ENCODE data around the gene CAMK2A. TPM values are rescaled to one million over a fixed set of nuclear protein-coding genes. Genes with fewer than 3 reads are reported as not detected.

Gene CAMK2A
- total RNA-seq, 1 donor from 2014 or later = 22.7 TPM

DNA sequence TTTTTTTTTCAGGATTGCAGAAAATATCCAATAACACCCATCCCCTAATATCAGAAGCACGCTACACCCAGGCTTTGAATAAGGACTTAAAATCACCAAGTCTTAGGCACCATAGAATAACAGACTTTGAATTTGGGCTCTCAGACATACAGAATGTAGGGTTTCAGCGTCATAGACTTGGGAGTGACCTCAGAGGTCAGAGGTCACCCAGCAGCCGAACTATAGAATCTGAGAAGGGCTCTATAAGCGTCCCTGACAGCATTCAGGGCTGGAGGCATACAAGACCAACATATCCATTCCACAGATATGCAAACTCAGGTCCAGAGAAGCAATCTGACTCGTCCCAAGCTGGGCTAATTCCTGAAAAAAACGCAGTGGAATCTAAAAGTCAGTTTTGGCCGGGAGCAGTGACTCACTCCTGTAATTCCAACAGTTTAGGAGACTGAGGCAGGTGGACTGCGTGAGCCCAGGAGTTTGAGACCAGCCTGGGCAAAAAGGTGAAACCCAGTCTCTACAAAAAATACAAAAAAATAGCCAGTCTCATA lies 65.0 kb downstream of the CAMK2A start:
- DNase-seq (ENCODE audit: low spot score) = no peak
- intact Hi-C loops (cut with DNase I) = no loop called here

- DNase-seq (ENCODE audit: low spot score) = no peak
- intact Hi-C loops (cut with DNase I) = no loop called here
Measured at GRCh38 chr5:150223474-150223873, 66.1 kb downstream of the CAMK2A start.

DNA sequence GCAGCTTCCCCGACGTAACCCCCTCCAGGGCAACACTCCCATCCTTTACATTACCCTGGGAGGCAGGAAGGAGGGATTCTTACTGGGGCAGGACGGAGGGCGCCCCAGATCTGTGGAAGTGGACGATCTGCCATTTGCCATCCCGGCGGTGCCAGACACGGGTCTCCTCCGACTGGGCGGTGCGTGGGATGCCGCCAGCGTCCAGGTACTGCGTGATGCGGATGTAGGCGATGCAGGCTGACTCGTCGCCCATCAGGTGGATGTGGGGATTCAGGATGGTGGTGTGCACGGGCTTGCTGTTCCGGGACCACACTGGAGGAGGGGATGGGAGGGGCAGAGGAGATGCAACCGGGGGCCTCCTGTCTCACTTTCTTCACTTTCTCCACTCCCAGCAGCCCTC lies 66.7 kb downstream of the CAMK2A start:
- intact Hi-C loops (cut with DNase I) = no loop called here
- no peak for DNase-seq (ENCODE audit: low spot score)

- intact Hi-C loops (cut with DNase I) = no loop called here
- no peak for DNase-seq (ENCODE audit: low spot score)
Measured at GRCh38 chr5:150221471-150221870, 68.1 kb downstream of the CAMK2A start.

DNA sequence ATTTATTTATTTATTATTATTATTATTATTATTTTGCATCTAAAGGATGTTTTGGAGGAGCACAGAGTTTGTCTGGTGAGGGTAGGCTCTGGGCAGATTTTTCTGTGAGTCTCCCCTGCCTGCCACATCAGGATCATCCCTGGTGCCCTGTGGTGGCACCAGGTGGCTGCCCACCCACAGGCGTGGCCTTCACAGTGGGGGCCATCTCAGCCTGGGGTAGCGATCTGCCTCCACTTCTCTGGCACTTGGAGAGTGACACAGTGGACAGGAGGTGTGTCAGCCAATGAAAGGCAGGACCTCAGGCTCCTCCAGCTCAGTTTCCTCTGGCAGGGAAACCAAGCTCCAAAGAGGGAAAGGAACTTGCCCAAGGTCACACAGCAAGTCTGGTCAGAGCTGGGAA lies 69.7 kb downstream of the CAMK2A start:
- DNase-seq (ENCODE audit: low spot score) = no peak
- intact Hi-C loops (cut with DNase I) = loop anchor here (2.0 kb wide), 1 partner anchor 195 kb away; no protein-coding TSS in a partner anchor

DNA sequence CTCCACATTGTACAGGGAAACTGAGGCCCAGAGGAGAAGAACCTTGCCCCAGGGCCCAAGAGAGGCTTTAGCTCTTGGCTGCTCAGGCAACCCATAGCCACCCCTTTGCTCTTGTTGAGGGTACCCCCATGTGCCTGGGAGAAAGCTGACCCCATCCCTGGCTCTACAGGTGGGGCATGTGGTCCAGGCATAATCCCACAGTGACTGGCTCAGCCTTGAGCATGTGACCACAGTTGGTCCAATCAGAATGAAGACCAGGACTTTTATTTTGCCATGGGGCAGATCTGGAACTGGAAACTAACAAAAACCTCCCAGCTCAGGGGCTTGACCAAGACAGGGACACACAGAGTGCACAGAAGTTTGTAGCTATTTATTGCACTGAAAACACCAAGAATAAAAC lies 70.4 kb downstream of the CAMK2A start:
- intact Hi-C loops (cut with DNase I) = loop anchor here (2.0 kb wide), 1 partner anchor 194 kb away; no protein-coding TSS in a partner anchor
- no peak for DNase-seq (ENCODE audit: low spot score)

DNA sequence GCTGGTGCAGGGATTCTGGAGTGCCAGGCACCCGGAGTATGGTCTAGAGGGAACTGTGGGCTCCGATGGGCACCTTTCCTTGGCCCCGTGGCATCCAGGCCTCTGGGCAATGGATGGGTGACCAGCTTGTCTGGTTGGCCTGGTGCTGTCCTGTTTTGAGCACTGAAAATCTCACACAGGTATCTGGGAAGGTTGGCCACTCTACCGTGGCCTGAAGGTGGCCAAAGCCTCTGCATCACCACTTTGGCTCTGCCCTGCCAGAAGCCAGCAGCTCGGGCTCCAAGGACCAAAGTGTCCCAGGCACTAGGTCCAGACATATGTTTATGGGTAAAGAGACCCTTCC lies 70.9 kb downstream of the CAMK2A start:
- no peak for DNase-seq (ENCODE audit: low spot score)
- intact Hi-C loops (cut with DNase I) = loop anchor here (1.0 to 2.0 kb wide), 3 partner anchors 57 to 194 kb away; no protein-coding TSS in a partner anchor

- intact Hi-C loops (cut with DNase I) = loop anchor here (1.0 to 2.0 kb wide), 3 partner anchors 57 to 193 kb away; no protein-coding TSS in a partner anchor
- peak; percentile 87 for DNase-seq (ENCODE audit: low spot score)
Measured at GRCh38 chr5:150217873-150218692, 71.5 kb downstream of the CAMK2A start.

GRCh38 chr5:150217038-150217437 lies 72.5 kb downstream of the CAMK2A start:
- DNase-seq (ENCODE audit: low spot score) = no peak
- intact Hi-C loops (cut with DNase I) = no loop called here

DNA sequence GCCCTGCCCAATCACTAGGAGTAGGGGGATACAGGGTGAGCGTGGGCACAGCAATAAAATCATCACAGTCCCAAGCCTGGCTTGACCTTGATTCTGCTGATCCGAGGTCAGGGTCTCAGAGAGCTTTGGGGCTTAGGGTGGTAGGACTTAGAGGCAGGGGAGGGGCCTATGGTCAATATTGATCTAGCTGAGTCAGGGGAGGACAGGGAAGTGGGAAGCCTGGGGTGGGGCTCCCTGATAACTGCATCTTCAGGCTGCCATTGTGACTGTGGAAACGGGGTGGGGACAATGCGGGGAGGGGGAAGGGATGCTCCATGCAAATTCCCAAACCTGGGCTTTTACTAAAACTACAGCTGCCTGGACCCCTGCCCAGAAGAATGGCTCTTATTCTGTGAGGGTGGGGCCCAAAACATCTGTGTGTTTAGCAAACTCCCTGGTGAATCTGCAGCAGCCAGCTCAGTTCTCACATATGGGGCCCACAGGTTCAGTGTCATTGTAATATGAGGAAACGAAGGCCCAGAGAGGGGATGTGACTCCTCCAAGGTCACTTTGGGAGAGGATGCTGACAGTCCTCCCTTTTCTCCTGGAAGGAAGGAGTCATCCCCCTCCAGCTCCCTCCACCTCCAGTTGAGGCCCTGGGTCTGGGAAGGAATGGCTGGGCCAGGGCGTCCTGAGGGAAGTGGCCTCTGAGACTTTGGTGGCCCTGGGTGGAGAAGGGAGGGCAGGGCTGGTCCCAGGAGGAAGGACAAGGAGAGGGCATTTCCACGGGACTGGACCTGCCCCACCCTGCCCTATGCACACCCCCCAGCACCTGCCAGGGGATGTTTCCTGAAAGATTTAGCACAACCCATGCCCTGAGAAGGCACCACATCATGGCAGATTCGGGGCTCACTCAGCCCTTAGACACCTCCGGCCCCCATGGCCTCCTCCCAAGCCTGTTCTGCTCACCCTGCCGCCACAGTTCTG lies 73.3 kb downstream of the CAMK2A start:
- DNase-seq (ENCODE audit: low spot score) = no peak
- intact Hi-C loops (cut with DNase I) = no loop called here

GRCh38 chr5:150214289-150214688 lies 75.3 kb downstream of the CAMK2A start:
- no peak for DNase-seq (ENCODE audit: low spot score)
- intact Hi-C loops (cut with DNase I) = no loop called here

DNA sequence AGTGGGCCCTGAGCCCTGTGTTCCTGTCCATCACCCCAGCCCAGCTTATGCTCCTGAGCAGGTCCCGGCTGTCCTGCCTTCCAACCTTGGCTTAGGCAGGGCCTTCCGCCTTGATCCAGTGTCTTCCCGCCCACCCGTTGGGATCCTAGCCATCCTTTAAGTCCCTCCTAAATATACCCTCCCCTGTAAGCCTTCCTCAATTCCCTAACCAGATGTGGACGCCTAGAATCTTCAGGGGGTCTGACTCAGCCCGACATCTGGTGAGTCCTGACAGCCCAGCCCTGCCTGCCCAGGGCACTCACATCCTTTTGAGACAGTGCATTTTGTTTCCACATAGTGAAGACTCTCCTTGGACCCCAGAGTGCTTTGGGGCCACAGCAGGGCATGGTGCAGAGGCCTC lies 76.0 kb downstream of the CAMK2A start:
- no peak for DNase-seq (ENCODE audit: low spot score)

DNA sequence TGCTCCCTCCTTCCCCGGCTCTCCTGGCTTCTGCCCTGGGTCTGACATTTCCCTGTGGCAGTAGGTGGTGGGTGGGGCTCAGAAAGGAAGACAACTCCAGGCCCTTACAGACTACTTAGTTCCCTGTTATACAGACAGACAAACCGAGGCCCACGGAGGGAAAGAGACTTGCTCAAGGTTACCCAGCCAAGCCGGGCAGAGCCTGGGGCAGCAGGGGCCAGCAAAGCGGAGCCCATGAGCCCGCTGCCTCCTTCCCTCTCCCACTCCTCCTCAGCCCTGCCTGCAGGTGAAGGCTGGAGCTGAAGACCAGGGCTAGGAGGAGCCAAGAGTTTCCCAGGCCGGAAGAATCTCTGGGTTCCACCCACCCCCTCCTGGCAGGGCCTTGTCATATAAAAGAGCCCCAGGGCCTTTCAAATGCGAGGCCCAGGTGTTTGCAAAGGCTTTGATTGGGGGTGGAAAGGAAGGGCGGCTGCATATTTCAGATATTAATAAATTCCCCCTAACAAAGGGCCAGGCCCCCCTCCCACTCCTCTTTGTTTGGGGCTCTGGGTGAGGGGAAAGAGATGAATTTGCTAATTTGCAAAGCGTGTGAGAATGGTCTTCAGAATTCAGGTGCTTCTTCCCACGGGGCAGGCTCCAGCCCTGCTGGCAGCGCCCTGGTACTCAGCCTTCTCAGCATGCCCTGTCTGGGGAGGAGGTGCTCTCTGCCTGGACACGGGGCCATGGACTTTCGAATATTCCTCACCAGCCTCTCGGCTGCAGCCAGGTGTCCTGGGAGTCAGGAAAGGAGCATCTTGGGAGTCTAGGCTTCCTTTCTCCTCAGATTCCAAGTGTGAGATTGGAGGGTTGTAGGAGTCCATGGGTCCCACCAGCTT lies 78.2 kb downstream of the CAMK2A start:
- no peak for DNase-seq (ENCODE audit: low spot score)
- intact Hi-C loops (cut with DNase I) = no loop called here

More for the DNA sequence above, 76.0 kb downstream of the CAMK2A start:
- intact Hi-C loops (cut with DNase I) = no loop called here

DNA sequence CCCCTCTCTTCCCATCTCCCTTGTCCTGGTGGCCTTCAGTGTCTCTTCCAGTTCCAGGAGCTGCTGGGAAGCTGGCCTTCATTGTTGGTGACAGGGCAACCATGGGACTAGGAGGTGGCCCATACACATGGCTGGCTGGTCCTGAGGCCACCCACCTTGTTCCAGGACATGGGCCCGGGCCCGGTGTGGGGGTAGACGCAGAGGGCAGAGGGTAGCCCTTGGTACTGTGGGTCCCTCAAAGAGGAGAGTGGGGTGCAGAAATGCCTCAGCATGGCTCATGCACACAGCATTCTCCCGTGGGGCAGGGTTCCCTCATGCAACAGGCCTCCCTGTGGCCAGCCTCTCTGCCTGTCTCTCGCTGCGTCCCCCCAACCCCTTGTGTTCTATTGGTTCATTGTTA lies 78.9 kb downstream of the CAMK2A start:
- DNase-seq (ENCODE audit: low spot score) = no peak
- intact Hi-C loops (cut with DNase I) = no loop called here

GRCh38 chr5:150209099-150209635 lies 80.4 kb downstream of the CAMK2A start:
- intact Hi-C loops (cut with DNase I) = no loop called here
- no peak for DNase-seq (ENCODE audit: low spot score)

DNA sequence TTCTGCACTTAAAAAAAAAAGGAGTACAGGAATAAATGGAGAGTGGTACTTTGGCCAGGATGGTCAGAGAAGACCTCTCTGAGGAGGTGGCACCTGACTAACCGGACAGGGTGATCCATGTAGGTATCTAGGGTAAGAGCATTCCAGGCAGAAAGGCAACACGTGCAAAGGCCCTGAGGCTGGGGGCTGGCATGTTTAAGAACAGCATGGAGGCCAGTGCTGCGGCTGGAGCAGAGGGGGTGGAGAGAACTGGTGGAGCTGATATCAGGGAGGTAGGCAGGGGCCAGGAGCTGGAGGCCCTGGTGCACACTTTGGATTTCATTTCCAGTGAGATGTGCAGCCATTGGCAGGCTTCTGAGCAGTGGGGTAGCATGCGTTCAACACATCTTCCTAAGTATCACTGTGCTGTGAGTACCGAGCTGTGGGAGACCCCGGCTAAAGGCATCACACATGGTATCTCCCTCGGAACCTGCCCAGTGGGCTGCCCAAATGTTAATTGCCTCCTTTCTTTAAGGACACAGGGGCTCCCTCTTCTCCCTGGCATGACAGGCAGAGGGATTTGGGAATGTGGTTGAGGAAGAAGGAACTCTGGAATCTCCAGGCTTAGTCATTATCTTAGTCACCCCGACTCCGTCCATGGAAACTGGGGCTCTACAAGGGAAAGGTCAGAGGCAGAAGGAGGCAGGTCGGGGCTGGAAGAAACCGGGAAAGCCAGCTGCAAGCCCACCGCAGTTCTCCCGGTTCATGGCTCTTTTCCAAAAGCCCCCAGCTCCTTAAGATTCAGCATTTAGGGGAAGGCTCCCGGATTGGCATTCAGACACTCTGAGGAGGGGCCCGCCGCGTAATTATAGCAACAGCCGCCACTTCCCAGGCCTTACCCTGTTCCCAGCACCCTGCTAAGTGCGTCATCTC lies 81.1 kb downstream of the CAMK2A start:
- intact Hi-C loops (cut with DNase I) = no loop called here
- no peak for DNase-seq (ENCODE audit: low spot score)

DNA sequence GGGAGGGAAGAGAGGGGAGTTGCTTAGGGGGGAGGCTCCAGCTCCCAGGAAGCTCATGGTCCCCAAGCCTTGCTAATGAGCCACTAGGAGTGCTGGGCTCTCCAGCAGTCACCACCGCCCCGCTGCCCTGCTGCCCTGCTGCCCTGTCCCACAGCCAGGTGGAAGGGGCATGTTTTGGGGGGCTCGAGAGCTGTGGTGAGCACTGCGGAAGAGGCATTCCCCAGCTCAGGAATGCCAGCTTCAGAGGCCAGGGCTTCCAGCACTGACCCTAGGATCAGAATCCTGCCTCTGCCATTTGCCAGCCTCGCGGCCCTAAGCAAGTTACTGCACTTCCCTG lies 82.8 kb downstream of the CAMK2A start:
- DNase-seq (ENCODE audit: low spot score) = no peak
- intact Hi-C loops (cut with DNase I) = no loop called here

All from cardiac septum (tissue), 1 donor.